H1 (cell line): Measurements from ENCODE around the gene ABHD12. TPM values are rescaled to one million over a fixed set of nuclear protein-coding genes. Genes with fewer than 3 reads are reported as not detected.

Experiments used
- CTCF ChIA-PET: fragments of 300-600 bp; sonication (Branson Sonifier 250); formaldehyde crosslinking; loops from one replicate; lab custom pipeline; 2021; ENCODE audit not compliant: partially characterized antibody; lab: Charles Lee
- POLR2A ChIA-PET: fragments of 300-600 bp; sonication (Branson Sonifier 250); formaldehyde crosslinking; loops from one replicate; lab custom pipeline; 2021; ENCODE audit warnings: inconsistent platforms; ENCODE audit not compliant: partially characterized antibody; lab: Charles Lee
- DNase-seq, 2 experiments: peaks; one replicate each; pipeline versions ENCODE4 v3.0.0 to v3.0.0-alpha.2; 2010 to 2022; ENCODE audit warnings: low spot score in 2 of 2, low read depth in 1 of 2, mixed read lengths in 1 of 2
- FAIRE-seq: peaks from 2 replicates; lab custom pipeline; 2011; peaks lifted over from hg19 to GRCh38; lab: Jason Lieb, UNC
- H2AFZ ChIP-seq: 2 replicates; pipeline ENCODE4 v1.8.1; 2012; ENCODE audit warnings: low read length, inconsistent platforms
- H2AK5ac ChIP-seq: 2 replicates; pipeline ENCODE4 v1.6.1; 2013; ENCODE audit warnings: low read depth, low read length
- H2BK120ac ChIP-seq: replicated peaks from 2 replicates; pipeline ENCODE3; 2013; ENCODE audit warnings: low read depth, low read length, inconsistent platforms
- H2BK12ac ChIP-seq: 2 replicates; pipeline ENCODE4 v1.6.1; 2013; ENCODE audit warnings: low read depth, low read length
- H2BK15ac ChIP-seq: 2 replicates; pipeline ENCODE4 v1.6.1; 2013; ENCODE audit warnings: low read length
- H2BK20ac ChIP-seq: 2 replicates; pipeline ENCODE4 v1.6.1; 2013; ENCODE audit warnings: low read length
- H2BK5ac ChIP-seq: 2 replicates; pipeline ENCODE4 v1.6.1; 2013; ENCODE audit warnings: low read depth, low read length
- H3K14ac ChIP-seq: 2 replicates; pipeline ENCODE4 v1.6.1; 2013; ENCODE audit warnings: inconsistent platforms; ENCODE audit not compliant: insufficient read length
- H3K18ac ChIP-seq: 2 replicates; pipeline ENCODE4 v1.6.1; 2013; ENCODE audit warnings: low read length; ENCODE audit errors: extremely low read depth
- H3K23ac ChIP-seq: 2 replicates; pipeline ENCODE4 v1.6.1; 2013; ENCODE audit warnings: inconsistent platforms; ENCODE audit not compliant: insufficient read length
- H3K23me2 ChIP-seq: 2 replicates; pipeline ENCODE4 v1.6.1; 2013; ENCODE audit warnings: low read depth, low read length
- H3K27ac ChIP-seq: 2 replicates; pipeline ENCODE4 v1.6.1; 2011; ENCODE audit warnings: low read depth, low read length, inconsistent platforms
- H3K27me3 ChIP-seq, 4 experiments: replicated peaks in 1 of 4; 1 replicate in 1 of 4; 2 replicates in 3 of 4; pipeline versions ENCODE4 v1.6.1 to v1.8.1; 2011 to 2013; ENCODE audit warnings: low read length in 3 of 4, mild to moderate bottlenecking in 3 of 4, inconsistent platforms in 2 of 4, mixed read lengths in 2 of 4, moderate library complexity in 1 of 4; ENCODE audit not compliant: control insufficient read depth in 3 of 4, insufficient read depth in 3 of 4; ENCODE audit errors: extremely low read depth in 1 of 4
- H3K36me3 ChIP-seq, 4 experiments: 2 replicates each; pipeline versions ENCODE4 v1.6.1 to v1.8.1; 2011 to 2013; ENCODE audit warnings: mild to moderate bottlenecking in 4 of 4, low read length in 3 of 4, moderate library complexity in 2 of 4, control low read depth in 1 of 4, inconsistent platforms in 1 of 4; ENCODE audit not compliant: insufficient read depth in 4 of 4, control insufficient read depth in 2 of 4
- H3K4ac ChIP-seq: replicated peaks from 2 replicates; pipeline ENCODE3; 2013; ENCODE audit warnings: low read length, low read depth, mixed read lengths, inconsistent platforms; ENCODE audit not compliant: insufficient read length
- H3K4me1 ChIP-seq, 4 experiments: replicated peaks in 1 of 4; 1 replicate in 1 of 4; 2 replicates in 3 of 4; pipeline versions ENCODE4 v1.6.1 to v1.8.1; 2011 to 2013; ENCODE audit warnings: low read length in 3 of 4, inconsistent platforms in 2 of 4, mixed read lengths in 1 of 4; ENCODE audit not compliant: insufficient read depth in 4 of 4, control insufficient read depth in 3 of 4
- H3K4me2 ChIP-seq, 2 experiments: 2 replicates each; pipeline versions ENCODE4 v1.6.1 to v1.8.1; 2011 to 2013; ENCODE audit warnings: low read depth in 2 of 2, low read length in 2 of 2, control low read depth in 1 of 2, inconsistent platforms in 1 of 2, mild to moderate bottlenecking in 1 of 2; ENCODE audit not compliant: insufficient read depth in 1 of 2
- H3K4me3 ChIP-seq, 4 experiments: fragments of 200-600, 300-600 bp in 1 of 4; sonication (generic), shearing (Covaris generic), sonication (Bioruptor Twin) in 1 of 4; 2 replicates each; pipeline versions ENCODE4 v1.5.1 to v1.8.1; 2011 to 2016; ENCODE audit warnings: low read length in 4 of 4, low read depth in 3 of 4, control low read depth in 2 of 4, inconsistent platforms in 2 of 4, mild to moderate bottlenecking in 2 of 4, mixed read lengths in 1 of 4, moderate library complexity in 1 of 4; ENCODE audit not compliant: insufficient read depth in 2 of 4; ENCODE audit errors: extremely low read depth in 1 of 4
- H3K56ac ChIP-seq: replicated peaks from 2 replicates; pipeline ENCODE3; 2013; ENCODE audit warnings: low read depth, mild to moderate bottlenecking, mixed read lengths, low read length, inconsistent platforms; ENCODE audit not compliant: insufficient read length
- H3K79me1 ChIP-seq: 2 replicates; pipeline ENCODE4 v1.6.1; 2013; ENCODE audit warnings: low read depth, low read length, control low read depth
- H3K79me2 ChIP-seq, 2 experiments: 2 replicates each; pipeline versions ENCODE4 v1.6.1 to v1.8.1; 2012 to 2013; ENCODE audit warnings: low read length in 2 of 2, mild to moderate bottlenecking in 2 of 2, inconsistent platforms in 1 of 2; ENCODE audit not compliant: insufficient read depth in 2 of 2, control insufficient read depth in 1 of 2
- H3K9ac ChIP-seq, 4 experiments: replicated peaks in 1 of 4; 1 replicate in 1 of 4; 2 replicates in 3 of 4; pipeline versions ENCODE4 v1.6.1 to v1.8.1; 2011 to 2013; ENCODE audit warnings: low read depth in 3 of 4, low read length in 3 of 4, control low read depth in 2 of 4, mild to moderate bottlenecking in 2 of 4, moderate library complexity in 2 of 4, inconsistent platforms in 1 of 4; ENCODE audit errors: extremely low read depth in 1 of 4
- H3K9me3 ChIP-seq, 2 experiments: 2 replicates each; pipeline versions ENCODE4 v1.6.1 to v1.8.1; 2012 to 2013; ENCODE audit warnings: mild to moderate bottlenecking in 2 of 2, moderate library complexity in 2 of 2, control low read depth in 1 of 2, inconsistent platforms in 1 of 2, low read depth in 1 of 2, low read length in 1 of 2, mixed read lengths in 1 of 2; ENCODE audit not compliant: insufficient read depth in 2 of 2
- H4K20me1 ChIP-seq, 2 experiments: replicated peaks in 1 of 2; 2 replicates each; pipeline versions ENCODE3 to v1.8.1; 2011 to 2013; ENCODE audit warnings: inconsistent platforms in 2 of 2, low read length in 2 of 2, mild to moderate bottlenecking in 1 of 2; ENCODE audit not compliant: insufficient read depth in 2 of 2, control insufficient read depth in 1 of 2
- H4K5ac ChIP-seq: 2 replicates; pipeline ENCODE4 v1.6.1; 2013; ENCODE audit warnings: low read length, low read depth, mixed read lengths, inconsistent platforms; ENCODE audit not compliant: insufficient read length
- H4K8ac ChIP-seq: 2 replicates; pipeline ENCODE4 v1.8.0; 2013; ENCODE audit warnings: mild to moderate bottlenecking, moderate library complexity, low read length, inconsistent platforms; ENCODE audit not compliant: insufficient read depth; ENCODE audit errors: extremely low read depth
- H4K91ac ChIP-seq: replicated peaks from 2 replicates; pipeline ENCODE3; 2013; ENCODE audit warnings: low read length, mixed read lengths, inconsistent platforms; ENCODE audit not compliant: insufficient read length
- KDM5A ChIP-seq: fragments of 200-600 bp; IDR thresholded peaks from 2 replicates; pipeline ENCODE4 v1.7.1; 2012; ENCODE audit warnings: mild to moderate bottlenecking, low read length, inconsistent platforms, mixed read lengths
- POLR2A ChIP-seq, 2 experiments: IDR thresholded peaks; 1 replicate in 1 of 2; 2 replicates in 1 of 2; pipeline ENCODE4 v1.6.1; 2011; ENCODE audit warnings: low read depth in 2 of 2, low read length in 2 of 2, mild to moderate bottlenecking in 2 of 2; ENCODE audit errors: control extremely low read depth in 1 of 2
- SIRT6 ChIP-seq: IDR thresholded peaks from one replicate; pipeline ENCODE4 v1.7.1; 2012; ENCODE audit warnings: low read length, inconsistent platforms
- TCF12 ChIP-seq: IDR thresholded peaks from 2 replicates; pipeline ENCODE4 v1.6.1; 2011; ENCODE audit warnings: low read depth, mild to moderate bottlenecking, low read length
- YY1 ChIP-seq: IDR thresholded peaks from 2 replicates; pipeline ENCODE4 v1.6.1; 2011; ENCODE audit warnings: low read depth, mild to moderate bottlenecking, low read length
- WGBS, 2 experiments: shearing (Covaris generic) in 1 of 2; methylation state at CpG; one replicate each; pipeline versions ENCODE4 v1.1.6 to v1.1.7; 2013 to 2015; ENCODE audit warnings: low lambda C conversion rate in 2 of 2, mixed read lengths in 2 of 2, inconsistent platforms in 1 of 2, low coverage in 1 of 2, missing lambda C conversion rate in 1 of 2; ENCODE audit not compliant: insufficient replicate concordance in 2 of 2, insufficient coverage in 1 of 2, insufficient read length in 1 of 2; ENCODE audit errors: extremely low coverage in 1 of 2, missing lambda C conversion rate in 1 of 2; 5-methylcytosine and 5-hydroxymethylcytosine counted together
- polyA plus RNA-seq, 7 experiments: library from polyadenylated mRNA; depleted of rRNA in 3 of 7; stranded (reverse) in 5 of 7; unstranded in 2 of 7; fragments of >200 nt in 5 of 7; fragments of 200-250 nt in 2 of 7; gene quantifications; 1 replicate in 5 of 7; 2 replicates in 1 of 7; 4 replicates in 1 of 7; pipeline versions ENCODE4 v1.2.1 to v1.2.3, GENCODE V29; 2011 to 2013; ENCODE audit warnings: missing spikeins in 2 of 7, mixed read lengths in 2 of 7
- total RNA-seq: library from RNA; stranded (reverse); fragmentation: NEBNext Ultra II Directional; extraction: Animal tissue kit (Norgen Biotek cat#: 25700); gene quantifications from 2 replicates; pipeline ENCODE4 v1.2.1, GENCODE V29; 2021

The ABHD12 gene
- total and polyA plus RNA-seq, 2 of the 8 experiments (the other 6 are each of a cell fraction or from before 2014, with no cell fraction given) = 31.3 to 59.5 TPM

DNA sequence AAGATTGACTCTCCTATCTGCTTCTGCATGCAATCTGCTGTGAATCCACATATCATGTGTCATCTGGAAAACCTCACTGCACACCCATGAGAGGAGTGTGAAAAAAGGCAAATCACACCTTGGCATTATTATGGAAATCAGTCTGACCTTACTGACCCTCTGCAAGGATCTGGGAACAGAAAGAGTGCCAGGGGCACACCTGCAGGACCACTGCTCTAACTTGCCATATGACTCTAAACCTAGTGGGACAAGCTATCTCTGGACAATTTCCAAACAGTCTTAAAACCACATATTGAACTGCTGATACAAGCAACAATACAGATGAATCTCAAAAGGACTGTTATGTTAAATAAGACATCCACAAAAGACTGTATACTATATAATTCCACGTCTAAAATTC is 50.3 kb downstream of the ABHD12 start:
- H3K14ac ChIP-seq = no peak overlapping the region
- no peak overlapping the region for H2AK5ac ChIP-seq
- no peak overlapping the region for H3K4me3 ChIP-seq
- no peak overlapping the region for H2BK20ac ChIP-seq
- peaks cover 0 to 71% of the 10 kb centered on the region in 2 experiments; a peak in 2 of 4 replicates for H3K79me2 ChIP-seq
- H4K91ac ChIP-seq = no peak overlapping the region
- H2BK15ac ChIP-seq = no peak overlapping the region
- no peak overlapping the region for H3K56ac ChIP-seq
- peaks cover 0 to 9% (median 4%) of the 10 kb centered on the region in 4 experiments; a peak in 4 of 7 replicates for H3K4me1 ChIP-seq
- no peak overlapping the region for H2BK5ac ChIP-seq
- H3K23me2 ChIP-seq = no peaks in the 10 kb centered on the region
- no peak overlapping the region for H3K4me2 ChIP-seq
- H3K23ac ChIP-seq = no peak overlapping the region
- H4K5ac ChIP-seq = no peak overlapping the region
- H4K20me1 ChIP-seq = peaks cover 5 to 13% of the 10 kb centered on the region in 2 experiments
- CTCF ChIA-PET = interaction anchor here (1.5 to 3.4 kb wide), 3 partner anchors 11 to 59 kb away, joined by 3 to 23 read pairs (median 4); no protein-coding TSS in a partner anchor
- DNase-seq = no peak
- no peak overlapping the region for H3K4ac ChIP-seq
- no peak overlapping the region for H2BK12ac ChIP-seq
- no peak for FAIRE-seq
- H2AFZ ChIP-seq = no peak overlapping the region
- no peak overlapping the region for H2BK120ac ChIP-seq
- H3K9me3 ChIP-seq = no peaks in the 10 kb centered on the region
- no peak overlapping the region for H3K18ac ChIP-seq
- TF ChIP-seq TCF12 (peak; percentile 84; the same call in 1 of the 2 replicates), KDM5A (no peak), YY1 (no peak), POLR2A (IDR thresholded peaks at IDR 0.05; ENCODE audit: control extremely low read depth in 1 of 2, low read depth in 2 of 2, low read length in 2 of 2) (no peak), SIRT6 (no peak)
- TF ChIP-seq, all 59 proteins: peak for 1
- Histone ChIP-seq H4K8ac (no peak overlapping the region), H3K27ac (no peak overlapping the region), H3K79me1 (peaks cover 13% of the 10 kb centered on the region), H3K9ac (no peak overlapping the region), H3K27me3 (no peaks in the 10 kb centered on the region), H3K36me3 (no peaks in the 10 kb centered on the region)
- WGBS, 2 experiments = 91% methylated on average over 1 of the region's 1 CpG; no CpG with 5 or more reads in 1 of the 2 experiments
- POLR2A ChIA-PET = interaction anchor here (0.6 to 2.4 kb wide), 3 partner anchors 67 to 315 kb away, joined by 3 to 13 read pairs (median 3); partner anchors contain the start of gene GINS1
